Naive thymus-derived CD8-positive, alpha-beta T cell (primary cell): ENCODE results near the gene ITPR3. TPM values are rescaled to one million over a fixed set of nuclear protein-coding genes. Genes with fewer than 3 reads are reported as not detected.
A peak's percentile ranks its signal among the peaks of the same experiment; 100 is the strongest.

Experiments used
- ATAC-seq, 2 donors: fragments of 150-1000 bp; cut with Tn5 transposase in 1 of 2; sonication (Bioruptor Pico), chemical (Tn5 transposase) in 1 of 2; 1 replicate in 1 of 2; 2 replicates in 1 of 2; pipeline ENCODE4 v1.10.0; 2021; ENCODE audit warnings: mild to moderate bottlenecking in 2 of 2, moderate library complexity in 2 of 2
- POLR2A ChIA-PET: fragments of 350-600 bp; sonication (Branson Sonifier 250); formaldehyde crosslinking; loops from one replicate; lab custom pipeline; 2021; ENCODE audit warnings: antibody characterized with exemption; lab: Charles Lee
- DNase-seq, 10 donors: peaks; one replicate each; pipeline versions ENCODE4 v3.0.0 to v3.0.0-alpha.2; 2020 to 2022
- H3K27ac Mint-ChIP-seq, 10 donors: one replicate each; pipeline ENCODE4 v1.8.0; 2020 to 2022; ENCODE audit warnings: mild to moderate bottlenecking in 10 of 10, mixed read lengths in 10 of 10, moderate library complexity in 4 of 10, inconsistent platforms in 1 of 10
- H3K27me3 Mint-ChIP-seq, 5 donors: one replicate each; pipeline ENCODE4 v1.8.0; 2021 to 2022; ENCODE audit warnings: mixed read lengths in 5 of 5
- H3K36me3 Mint-ChIP-seq, 3 donors: one replicate each; pipeline ENCODE4 v1.8.0; 2020 to 2022; ENCODE audit warnings: mixed read lengths in 3 of 3, mild to moderate bottlenecking in 2 of 3, inconsistent platforms in 1 of 3
- H3K4me1 Mint-ChIP-seq, 4 donors: one replicate each; pipeline ENCODE4 v1.8.0; 2021 to 2022; ENCODE audit warnings: mixed read lengths in 4 of 4
- H3K4me3 Mint-ChIP-seq, 10 donors: one replicate each; pipeline ENCODE4 v1.8.0; 2020 to 2022; ENCODE audit warnings: mild to moderate bottlenecking in 10 of 10, mixed read lengths in 10 of 10, moderate library complexity in 6 of 10, inconsistent platforms in 1 of 10
- H3K9me3 Mint-ChIP-seq, 9 donors: one replicate each; pipeline ENCODE4 v1.8.0; 2020 to 2022; ENCODE audit warnings: mixed read lengths in 9 of 9, mild to moderate bottlenecking in 3 of 9, inconsistent platforms in 1 of 9, moderate library complexity in 1 of 9
- polyA plus RNA-seq, 3 donors: library from polyadenylated mRNA; unstranded; fragments of 300-500 nt; fragmentation: Illumina TruSeq; gene quantifications; one replicate each; pipeline ENCODE4 v1.2.3, GENCODE V29; 2021
- total RNA-seq, 8 experiments: library from RNA in 2 of 8; stranded (reverse) in 2 of 8; gene quantifications; one replicate each; pipeline ENCODE4 v1.2.3 and lab custom pipeline; 2021 to 2026

ITPR3 gene
- total and polyA plus RNA-seq, 5 experiments from 2014 or later = 0.98 to 46.2 (median 4.9) TPM

DNA sequence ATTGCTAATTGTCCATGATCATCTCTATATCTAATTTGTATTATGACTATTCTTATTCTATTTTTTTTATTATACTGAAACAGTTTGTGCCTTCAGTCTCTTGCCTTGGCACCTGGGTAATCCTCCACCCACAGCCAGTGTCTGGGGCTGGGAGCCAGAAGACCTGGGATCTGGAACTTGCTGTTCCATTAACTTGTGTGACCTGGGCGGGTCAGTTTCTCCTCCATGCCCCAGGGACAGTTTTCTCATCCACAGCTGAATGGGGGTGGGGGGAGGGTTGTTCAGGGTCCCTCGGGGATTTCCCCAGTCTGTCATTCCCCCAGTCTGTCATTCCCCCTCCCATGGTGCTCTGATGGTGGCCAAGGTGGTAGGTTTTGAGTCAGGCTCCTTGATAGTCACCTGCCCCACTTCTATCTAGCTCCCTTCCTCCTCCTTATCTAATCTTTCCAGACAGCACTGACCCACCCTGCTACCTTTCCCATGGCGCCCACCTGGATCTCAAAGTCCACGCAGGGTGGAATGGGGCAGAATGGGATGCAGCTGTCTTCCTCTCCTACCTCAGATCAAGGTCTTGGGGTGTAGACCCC lies 10.9 kb downstream of the ITPR3 start:
- H3K27me3 Mint-ChIP-seq = no peaks in the 10 kb centered on the region
- DNase-seq (no peak), ATAC-seq (no peak)
- peak overlapping the region in 7 of 10 donors; percentile 24 to 86 (median 82) for H3K27ac Mint-ChIP-seq
- peaks cover 44 to 76% (median 62%) of the 10 kb centered on the region in 4 donors for H3K4me1 Mint-ChIP-seq
- H3K9me3 Mint-ChIP-seq = no peaks in the 10 kb centered on the region
- H3K36me3 Mint-ChIP-seq = peaks cover 0 to 16% (median 0%) of the 10 kb centered on the region in 3 donors
- POLR2A ChIA-PET = interaction anchor here (5.3 kb wide), 1 partner anchor 10 kb away, joined by 35 read pairs; the partner anchor contains the start of gene ITPR3
- peak overlapping the region in 8 of 10 donors; percentile 15 to 92 (median 88) for H3K4me3 Mint-ChIP-seq

DNA sequence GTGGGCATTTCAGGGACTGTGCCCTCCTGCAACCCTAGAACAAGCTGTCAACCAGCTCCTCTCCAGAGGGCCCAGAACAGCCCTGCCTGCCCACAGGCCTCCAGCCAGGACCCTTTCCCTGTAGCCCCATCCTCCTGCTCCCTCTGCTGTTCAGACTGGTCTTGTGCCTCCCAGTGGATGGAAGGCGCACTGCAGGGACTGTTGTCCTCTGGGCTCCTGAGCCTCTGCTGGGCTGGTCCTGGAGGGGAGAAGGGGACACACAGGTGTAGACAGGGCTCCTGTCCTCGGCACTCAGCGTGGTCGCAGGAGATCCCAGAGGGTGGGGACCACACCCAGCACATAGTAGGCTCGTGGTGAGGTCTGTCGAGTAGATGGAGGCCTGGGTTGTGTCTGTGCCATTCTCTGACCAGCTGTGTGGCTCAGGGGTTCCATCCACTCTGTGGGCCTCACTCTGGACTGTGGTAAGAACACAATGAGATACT lies 11.5 kb downstream of the ITPR3 start:
- Mint-ChIP-seq H3K4me3 (peak overlapping the region; percentile 78 to 92 (median 87)), H3K27me3 (no peaks in the 10 kb centered on the region), H3K9me3 (no peaks in the 10 kb centered on the region), H3K27ac (peak overlapping the region; percentile 72 to 92 (median 85)), H3K36me3 (peaks cover 0 to 12% (median 0%) of the 10 kb centered on the region in 3 donors), H3K4me1 (peaks cover 40 to 73% (median 60%) of the 10 kb centered on the region in 4 donors)
- peak; percentile 38 to 62 for ATAC-seq
- DNase-seq = peak; percentile 29 to 78 (median 50)
- POLR2A ChIA-PET = interaction anchor here (5.3 kb wide), 1 partner anchor 10 kb away, joined by 35 read pairs; the partner anchor contains the start of gene ITPR3

GRCh38 chr6:33633084-33633461 lies 12.0 kb downstream of the ITPR3 start:
- H3K4me3 Mint-ChIP-seq = peak overlapping the region; percentile 78 to 92 (median 87)
- H3K4me1 Mint-ChIP-seq = peaks cover 39 to 74% (median 57%) of the 10 kb centered on the region in 4 donors
- DNase-seq (no peak), ATAC-seq (peak in 1 of 2 donors; percentile 26)
- peak overlapping the region; percentile 72 to 92 (median 85) for H3K27ac Mint-ChIP-seq
- POLR2A ChIA-PET = interaction anchor here (0.9 to 5.3 kb wide), 2 partner anchors 11 to 15 kb away, joined by 3 to 35 read pairs; partner anchors contain the start of gene ITPR3
- H3K9me3 Mint-ChIP-seq = no peaks in the 10 kb centered on the region
- H3K27me3 Mint-ChIP-seq = no peaks in the 10 kb centered on the region
- H3K36me3 Mint-ChIP-seq = peaks cover 0 to 12% (median 0%) of the 10 kb centered on the region in 3 donors

GRCh38 chr6:33633462-33634158 lies 12.5 kb downstream of the ITPR3 start:
- DNase-seq (peak in 9 of 10 donors; percentile 30 to 71 (median 52)), ATAC-seq (peak; percentile 76 to 81)
- no peaks in the 10 kb centered on the region for H3K9me3 Mint-ChIP-seq
- peak overlapping the region; percentile 19 to 90 (median 86) for H3K27ac Mint-ChIP-seq
- POLR2A ChIA-PET = interaction anchor here (0.9 to 5.3 kb wide), 3 partner anchors 12 to 61 kb away, joined by 3 to 35 read pairs (median 3); partner anchors contain the start of gene ITPR3
- H3K36me3 Mint-ChIP-seq = peaks cover 0 to 12% (median 0%) of the 10 kb centered on the region in 3 donors
- no peaks in the 10 kb centered on the region for H3K27me3 Mint-ChIP-seq
- peaks cover 37 to 74% (median 56%) of the 10 kb centered on the region in 4 donors for H3K4me1 Mint-ChIP-seq
- H3K4me3 Mint-ChIP-seq = peak overlapping the region; percentile 82 to 92 (median 88)

GRCh38 chr6:33634161-33634727 lies 13.1 kb downstream of the ITPR3 start:
- ATAC-seq (no peak), DNase-seq (no peak)
- POLR2A ChIA-PET = interaction anchor here (0.8 to 5.3 kb wide), 4 partner anchors 12 to 60 kb away, joined by 3 to 35 read pairs (median 3); partner anchors contain the start of gene ITPR3
- H3K36me3 Mint-ChIP-seq = peaks cover 0 to 15% (median 0%) of the 10 kb centered on the region in 3 donors
- no peaks in the 10 kb centered on the region for H3K9me3 Mint-ChIP-seq
- no peaks in the 10 kb centered on the region for H3K27me3 Mint-ChIP-seq
- peaks cover 38 to 71% (median 57%) of the 10 kb centered on the region in 4 donors for H3K4me1 Mint-ChIP-seq
- H3K27ac Mint-ChIP-seq = peak overlapping the region in 9 of 10 donors; percentile 19 to 90 (median 82)
- peak overlapping the region; percentile 82 to 92 (median 88) for H3K4me3 Mint-ChIP-seq

DNA sequence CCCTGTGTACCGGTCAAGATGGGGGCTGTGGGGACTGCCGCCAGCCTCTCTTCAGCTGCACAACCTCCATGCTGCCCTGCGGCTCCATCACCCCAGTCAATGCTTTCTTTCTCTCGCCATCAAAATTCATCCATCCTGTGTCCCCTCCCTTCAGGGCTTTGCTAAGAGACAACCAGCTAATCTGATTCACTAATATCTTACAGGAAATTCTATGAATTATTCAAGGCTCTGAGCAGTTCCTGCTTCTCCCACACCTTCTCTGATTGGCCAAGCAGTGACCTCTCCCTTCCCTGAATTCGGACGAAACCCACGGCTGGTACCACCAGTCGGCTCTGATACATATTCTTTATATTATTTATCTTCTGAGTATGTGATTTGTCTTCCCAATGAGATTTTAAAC lies 13.8 kb downstream of the ITPR3 start:
- peak overlapping the region in 4 of 10 donors; percentile 0 to 48 (median 36) for H3K27ac Mint-ChIP-seq
- H3K36me3 Mint-ChIP-seq = peaks cover 0 to 20% (median 0%) of the 10 kb centered on the region in 3 donors
- H3K9me3 Mint-ChIP-seq = no peaks in the 10 kb centered on the region
- no peak for DNase-seq
- no peaks in the 10 kb centered on the region for H3K27me3 Mint-ChIP-seq
- POLR2A ChIA-PET = interaction anchor here (0.6 to 5.3 kb wide), 3 partner anchors 13 to 60 kb away, joined by 3 to 35 read pairs (median 3); partner anchors contain the start of gene ITPR3
- ATAC-seq = no peak
- peaks cover 42 to 78% (median 59%) of the 10 kb centered on the region in 4 donors for H3K4me1 Mint-ChIP-seq
- H3K4me3 Mint-ChIP-seq = peak overlapping the region; percentile 8 to 92 (median 63)

DNA sequence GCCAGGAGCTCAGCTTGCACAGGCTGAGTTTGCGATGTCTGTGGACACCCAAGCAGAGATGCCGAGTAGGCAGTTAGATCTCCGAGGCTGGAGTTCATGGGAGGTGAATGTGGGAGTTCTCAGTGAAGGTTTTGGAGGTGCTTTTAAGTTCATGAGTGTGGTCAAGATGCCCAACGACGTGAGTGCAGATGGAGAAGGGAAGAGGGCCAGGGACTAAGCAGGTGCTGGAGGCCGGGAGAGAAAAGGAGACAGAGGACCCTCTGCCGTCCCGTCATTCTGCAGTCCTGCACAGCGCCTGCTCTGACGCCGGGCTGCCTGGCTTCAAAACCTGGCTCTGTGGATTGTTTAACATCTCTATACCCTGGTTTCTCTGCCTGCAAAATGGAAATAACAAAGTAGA lies 15.5 kb downstream of the ITPR3 start:
- ATAC-seq (no peak), DNase-seq (no peak)
- Mint-ChIP-seq H3K27ac (peak overlapping the region in 3 of 10 donors; percentile 56 to 85 (median 73)), H3K4me3 (no peak overlapping the region), H3K9me3 (no peaks in the 10 kb centered on the region), H3K36me3 (peaks cover 0 to 29% (median under 1%) of the 10 kb centered on the region in 3 donors), H3K27me3 (no peaks in the 10 kb centered on the region), H3K4me1 (peaks cover 36 to 66% (median 53%) of the 10 kb centered on the region in 4 donors)
- POLR2A ChIA-PET = no interaction called here

- Mint-ChIP-seq H3K4me1 (peaks cover 33 to 65% (median 47%) of the 10 kb centered on the region in 4 donors), H3K4me3 (no peak overlapping the region), H3K36me3 (peaks cover 0 to 41% (median 2%) of the 10 kb centered on the region in 3 donors), H3K27ac (peak overlapping the region in 7 of 10 donors; percentile 33 to 86 (median 69)), H3K27me3 (no peaks in the 10 kb centered on the region), H3K9me3 (no peaks in the 10 kb centered on the region)
- no peak for DNase-seq
- ATAC-seq = no peak
- POLR2A ChIA-PET = interaction anchor here (0.9 kb wide), 1 partner anchor 15 kb away, joined by 4 read pairs; no protein-coding TSS in a partner anchor
Observed at GRCh38 chr6:33638556-33638955, 17.4 kb downstream of the ITPR3 start.

- ATAC-seq (no peak), DNase-seq (no peak)
- peak overlapping the region in 6 of 10 donors; percentile 24 to 76 (median 47) for H3K27ac Mint-ChIP-seq
- H3K4me1 Mint-ChIP-seq = peaks cover 28 to 56% (median 39%) of the 10 kb centered on the region in 4 donors
- peaks cover 0 to 46% (median 2%) of the 10 kb centered on the region in 3 donors for H3K36me3 Mint-ChIP-seq
- no peak overlapping the region for H3K4me3 Mint-ChIP-seq
- no peaks in the 10 kb centered on the region for H3K27me3 Mint-ChIP-seq
- H3K9me3 Mint-ChIP-seq = no peaks in the 10 kb centered on the region
- POLR2A ChIA-PET = no interaction called here
Observed at GRCh38 chr6:33639559-33639958, 18.4 kb downstream of the ITPR3 start.

GRCh38 chr6:33640361-33640760 lies 19.2 kb downstream of the ITPR3 start:
- H3K36me3 Mint-ChIP-seq = peaks cover 0 to 45% (median 2%) of the 10 kb centered on the region in 3 donors
- no peaks in the 10 kb centered on the region for H3K9me3 Mint-ChIP-seq
- peaks cover 25 to 49% (median 32%) of the 10 kb centered on the region in 4 donors for H3K4me1 Mint-ChIP-seq
- no peaks in the 10 kb centered on the region for H3K27me3 Mint-ChIP-seq
- peak overlapping the region in 2 of 10 donors; percentile 10 to 48 for H3K27ac Mint-ChIP-seq
- H3K4me3 Mint-ChIP-seq = no peak overlapping the region
- DNase-seq = no peak
- ATAC-seq = no peak
- POLR2A ChIA-PET = no interaction called here

DNA sequence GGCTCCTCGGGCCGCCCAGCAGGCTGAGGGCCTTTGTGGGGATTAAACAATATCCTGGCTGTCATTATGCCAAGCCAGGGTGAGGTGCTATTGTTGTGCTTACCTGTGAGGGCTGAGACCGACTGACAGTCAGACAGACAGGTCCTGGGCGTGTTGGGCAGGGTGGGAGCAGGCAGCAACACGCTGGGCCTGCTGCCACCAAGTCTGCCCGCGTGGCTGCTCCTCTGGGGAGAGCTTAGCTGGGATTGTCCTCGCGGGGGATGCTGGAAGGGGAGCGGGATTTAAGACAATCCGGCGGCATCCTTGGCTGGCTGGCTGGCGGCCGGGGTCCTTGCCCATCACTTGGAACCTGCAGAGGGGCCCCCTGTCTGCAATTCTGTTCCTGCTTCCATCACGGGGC lies 20.0 kb downstream of the ITPR3 start:
- Mint-ChIP-seq H3K27ac (peak overlapping the region in 1 of 10 donors; percentile 55), H3K9me3 (no peaks in the 10 kb centered on the region), H3K36me3 (peaks cover 0 to 51% (median 2%) of the 10 kb centered on the region in 3 donors), H3K4me1 (peaks cover 22 to 48% (median 32%) of the 10 kb centered on the region in 4 donors), H3K27me3 (no peaks in the 10 kb centered on the region), H3K4me3 (no peak overlapping the region)
- ATAC-seq (no peak), DNase-seq (no peak)
- POLR2A ChIA-PET = no interaction called here

DNA sequence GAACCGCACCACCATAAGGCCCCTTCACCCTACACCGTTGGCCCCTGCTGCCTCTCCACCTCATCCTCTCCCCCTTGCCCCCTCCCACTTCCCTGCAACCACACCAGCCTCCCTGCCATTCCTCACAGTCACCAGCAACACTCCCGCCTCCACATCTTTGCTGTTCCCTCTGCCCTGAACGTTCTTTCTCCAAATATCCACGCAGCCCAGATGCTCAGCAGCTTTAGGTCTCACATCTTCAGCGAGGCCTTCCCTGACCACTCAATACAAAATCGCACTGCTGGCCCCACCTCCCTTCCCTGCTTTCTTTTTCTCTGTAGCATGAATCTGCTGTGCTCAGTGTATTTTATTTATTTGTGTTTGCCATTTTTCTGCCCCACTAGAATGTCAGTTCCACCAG lies 20.5 kb downstream of the ITPR3 start:
- no peak overlapping the region for H3K4me3 Mint-ChIP-seq
- POLR2A ChIA-PET = no interaction called here
- H3K27me3 Mint-ChIP-seq = no peaks in the 10 kb centered on the region
- DNase-seq = no peak
- H3K27ac Mint-ChIP-seq = peak overlapping the region in 4 of 10 donors; percentile 56 to 80 (median 72)
- no peaks in the 10 kb centered on the region for H3K9me3 Mint-ChIP-seq
- ATAC-seq = no peak
- H3K36me3 Mint-ChIP-seq = peaks cover 0 to 51% (median 2%) of the 10 kb centered on the region in 3 donors
- H3K4me1 Mint-ChIP-seq = peaks cover 17 to 43% (median 31%) of the 10 kb centered on the region in 4 donors
